CD4-positive, alpha-beta T cell treated with Interleukin-1 beta for 1 hour (primary cell): ENCODE data around the gene ITPR2.
"Not testable (repeated sequence)": the region's sequence is repeated elsewhere in the genome, so short reads cannot be mapped to it uniquely, and the experiment has no call there.

Experiments used
- DNase-seq, 2 donors: peaks; one replicate each; pipeline ENCODE4 v3.0.0-alpha.2; 2020 to 2022

The ITPR2 gene

DNA sequence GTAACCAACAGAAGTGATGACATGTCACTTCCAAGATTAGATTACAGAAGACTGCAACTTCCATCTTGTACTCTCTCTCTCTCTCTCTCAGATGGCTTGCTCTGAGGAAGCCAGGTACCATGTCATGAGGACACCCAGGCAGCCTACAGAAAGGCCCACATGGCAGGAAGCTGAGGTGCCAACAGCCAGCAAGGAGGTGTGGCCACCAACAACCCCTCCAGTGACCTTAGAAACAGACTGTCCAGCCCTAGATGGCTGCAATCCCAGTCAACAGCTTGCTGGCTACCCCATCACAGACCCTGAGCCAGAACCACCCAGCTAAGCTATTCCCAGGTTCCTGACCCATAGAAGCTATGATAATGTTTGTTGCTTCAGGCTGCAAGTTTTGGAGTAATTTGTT, 178.4 kb downstream of the ITPR2 start:
- no peak for DNase-seq

DNA sequence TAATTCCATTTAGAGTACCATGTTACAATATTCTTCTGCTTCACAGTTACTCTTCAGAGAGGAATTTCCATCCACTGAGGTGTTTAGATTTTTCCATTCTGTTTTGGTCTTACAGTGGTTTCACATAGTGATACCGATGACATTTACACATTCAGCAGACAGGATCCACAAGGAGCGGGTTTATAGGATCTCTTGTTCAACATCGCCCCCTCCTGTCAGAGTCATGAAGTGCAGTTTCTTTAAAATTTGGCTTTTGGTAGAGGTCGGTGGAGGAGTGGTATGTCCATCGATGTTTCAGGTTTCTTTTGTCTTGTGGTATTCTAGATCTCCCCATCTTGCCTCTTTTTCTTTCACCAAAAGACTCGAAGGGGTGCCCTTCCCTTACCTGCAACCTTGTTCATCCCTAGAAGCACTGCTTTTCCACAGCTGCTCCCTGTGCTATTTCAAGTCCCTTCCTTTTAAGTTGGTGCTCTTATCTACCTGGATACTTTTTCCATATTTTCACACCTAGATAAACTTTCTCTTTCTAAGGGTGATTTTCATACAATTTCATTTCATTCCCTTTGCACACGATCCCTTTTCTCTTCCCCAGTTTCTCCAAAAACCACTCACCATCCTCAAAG, 181.3 kb downstream of the ITPR2 start:
- peak in 1 of 2 donors; percentile 26 for DNase-seq

DNA sequence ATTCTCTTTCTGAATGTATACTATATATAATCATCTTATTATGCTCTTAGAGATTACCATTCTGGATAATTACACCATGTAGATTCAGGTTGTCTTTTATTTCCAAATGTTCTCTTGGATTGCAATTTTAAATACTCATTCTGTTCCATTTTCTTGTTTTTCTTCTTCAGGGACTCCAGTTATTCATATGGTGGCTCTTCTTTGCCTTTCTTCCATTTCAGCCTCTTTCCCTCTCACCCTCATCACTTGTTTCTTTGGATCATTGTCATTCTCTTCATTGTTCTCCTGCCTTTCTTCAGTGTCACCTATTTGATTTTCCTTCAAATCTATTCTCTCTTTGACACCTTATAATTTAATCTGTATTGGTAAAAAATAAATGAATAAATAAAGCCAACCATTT, 182.0 kb downstream of the ITPR2 start:
- no peak for DNase-seq

DNA sequence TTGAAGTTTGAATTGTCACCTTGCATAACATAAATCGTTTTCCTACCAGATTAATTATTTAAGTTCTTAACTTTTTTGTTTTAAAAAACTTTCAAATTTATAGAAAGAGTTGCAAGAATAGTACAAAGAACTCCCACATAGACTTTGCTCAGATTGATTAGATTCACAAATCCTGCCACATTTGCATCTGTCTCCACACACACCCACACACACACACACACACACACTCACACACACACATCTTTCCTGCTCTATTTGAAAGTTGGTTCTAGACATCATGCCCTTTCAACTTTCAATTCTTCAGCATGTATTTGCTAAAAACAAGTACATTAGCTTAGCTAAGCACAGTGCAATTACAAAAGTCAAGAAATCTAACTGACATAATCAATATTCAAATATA, 184.0 kb downstream of the ITPR2 start:
- DNase-seq = no peak

DNA sequence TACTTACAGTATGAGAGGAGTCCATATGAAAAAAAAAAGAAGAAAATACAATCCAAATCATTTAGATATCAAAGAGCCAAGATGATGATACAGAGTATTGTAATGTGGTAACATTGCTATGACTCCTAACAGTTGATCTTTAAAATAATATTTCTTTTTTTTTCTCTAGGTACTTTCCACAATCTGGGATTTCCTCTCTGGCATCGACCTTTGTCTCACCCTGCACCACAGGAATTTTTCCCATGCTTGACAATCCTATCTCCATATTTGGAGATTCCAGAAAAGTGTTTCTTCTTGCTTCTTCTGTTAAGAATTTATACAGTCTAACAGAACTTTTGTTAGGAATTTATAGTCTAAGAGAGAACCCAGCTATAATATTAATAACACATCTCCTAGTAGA, 184.4 kb downstream of the ITPR2 start:
- DNase-seq = no peak

DNA sequence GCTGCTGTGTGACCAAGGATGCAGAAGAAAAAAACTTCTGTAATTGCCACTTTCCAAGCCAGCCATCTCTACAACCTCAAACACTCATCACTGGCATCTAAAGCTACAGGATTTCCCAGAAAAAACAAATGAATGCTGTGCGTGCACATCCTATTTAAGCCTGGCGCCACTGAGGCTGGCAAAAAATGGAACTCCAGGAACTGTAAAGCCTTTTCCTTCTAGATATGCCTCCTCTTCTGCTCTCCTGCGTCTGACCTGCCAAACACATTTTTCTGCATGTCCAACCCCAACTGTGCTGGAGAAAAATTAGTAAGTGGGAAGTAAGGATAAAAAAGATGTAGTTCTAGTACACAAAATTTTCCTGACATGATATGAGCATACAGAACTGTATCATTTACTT, 184.9 kb downstream of the ITPR2 start:
- DNase-seq = no peak

DNA sequence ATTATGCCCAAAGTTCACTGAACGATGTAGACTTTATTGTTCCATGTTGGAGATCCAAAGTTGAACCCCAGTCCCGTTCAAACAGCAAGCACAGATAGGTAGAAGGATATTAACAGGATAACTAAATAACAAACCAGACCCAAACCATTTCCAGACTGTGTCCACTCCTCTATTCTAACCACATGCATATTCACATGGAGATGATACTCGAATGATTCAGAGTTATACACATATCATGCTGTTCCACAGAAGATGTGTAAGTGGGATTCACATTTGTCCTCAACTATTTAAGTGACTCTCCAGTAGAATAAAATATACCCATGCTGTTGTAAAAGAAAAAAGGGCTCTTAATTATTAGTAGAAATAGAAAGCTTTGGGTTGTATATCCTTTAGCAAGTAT, 185.9 kb downstream of the ITPR2 start:
- no peak for DNase-seq

DNA sequence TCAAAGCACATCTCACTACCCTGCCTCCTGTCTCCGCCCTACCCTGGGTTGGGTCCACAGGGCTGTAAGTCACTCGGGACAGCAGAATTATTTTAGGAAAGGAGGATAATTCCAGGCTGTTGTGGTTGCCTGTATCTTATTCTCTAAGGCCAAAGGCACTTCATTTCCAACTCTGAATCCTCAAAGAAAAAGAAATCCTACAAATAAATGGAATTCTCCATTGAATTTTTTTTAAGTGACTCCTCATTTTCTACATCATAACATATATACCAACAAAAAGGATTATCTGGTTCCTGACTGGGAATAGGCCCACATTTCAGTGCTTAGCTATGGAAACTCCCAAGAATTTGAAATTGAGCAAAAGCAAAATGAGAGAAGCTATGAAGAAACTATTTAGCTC, 186.4 kb downstream of the ITPR2 start:
- no peak for DNase-seq

DNA sequence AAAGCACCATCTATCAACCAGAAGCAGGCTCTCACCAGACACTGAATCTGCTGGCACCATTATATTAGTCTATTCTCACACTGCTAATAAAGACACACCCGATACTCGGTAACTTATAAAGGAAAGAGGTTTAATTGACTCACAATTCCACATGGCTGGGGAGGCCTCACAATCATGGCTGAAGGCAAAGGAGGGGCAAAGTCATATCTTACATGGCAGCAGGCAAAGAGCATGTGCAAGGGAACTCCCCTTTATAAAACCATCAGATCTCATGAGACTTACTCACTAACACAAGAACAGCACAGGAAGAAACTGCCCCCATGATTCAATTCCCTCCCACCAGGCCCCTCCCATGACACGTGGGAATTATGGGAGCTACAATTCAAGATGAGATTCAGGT, 188.6 kb downstream of the ITPR2 start:
- not testable (repeated sequence) for DNase-seq

DNA sequence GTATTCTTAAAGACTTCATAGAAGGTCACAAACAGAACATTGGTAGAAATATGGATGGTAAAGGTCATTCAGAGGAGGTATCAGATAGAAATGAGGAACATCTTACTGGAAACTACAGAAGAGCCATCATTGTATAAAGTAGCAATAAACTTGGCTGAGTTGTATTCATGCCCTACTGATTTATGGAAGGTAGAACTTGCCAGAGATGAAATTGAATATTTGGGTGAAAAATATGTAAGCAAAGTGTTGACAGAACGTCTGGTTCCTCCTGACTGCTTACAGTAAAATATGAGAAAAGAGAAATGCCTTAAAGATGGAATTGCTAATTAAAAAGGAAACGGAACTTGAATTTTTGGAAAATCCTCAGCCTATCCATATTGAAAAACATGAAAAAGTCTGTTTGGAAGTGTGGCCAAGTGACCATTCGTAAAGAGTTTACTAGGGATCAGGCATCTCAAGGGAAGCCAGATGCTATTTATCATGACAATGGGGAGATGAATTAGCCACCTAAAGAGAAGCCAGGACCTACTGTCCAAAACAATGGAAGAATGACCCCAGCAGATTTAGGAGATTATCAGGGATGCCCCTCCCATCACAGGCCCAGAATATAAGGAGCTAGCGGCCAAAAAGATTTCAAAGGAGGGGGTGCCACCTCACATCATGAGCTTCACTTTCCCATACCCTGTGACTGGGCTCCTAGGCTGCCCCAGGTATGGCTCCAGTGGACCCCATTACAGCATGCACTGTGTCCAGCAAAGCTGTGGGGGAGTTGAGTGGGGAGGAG, 189.3 kb downstream of the ITPR2 start:
- DNase-seq = no peak

DNA sequence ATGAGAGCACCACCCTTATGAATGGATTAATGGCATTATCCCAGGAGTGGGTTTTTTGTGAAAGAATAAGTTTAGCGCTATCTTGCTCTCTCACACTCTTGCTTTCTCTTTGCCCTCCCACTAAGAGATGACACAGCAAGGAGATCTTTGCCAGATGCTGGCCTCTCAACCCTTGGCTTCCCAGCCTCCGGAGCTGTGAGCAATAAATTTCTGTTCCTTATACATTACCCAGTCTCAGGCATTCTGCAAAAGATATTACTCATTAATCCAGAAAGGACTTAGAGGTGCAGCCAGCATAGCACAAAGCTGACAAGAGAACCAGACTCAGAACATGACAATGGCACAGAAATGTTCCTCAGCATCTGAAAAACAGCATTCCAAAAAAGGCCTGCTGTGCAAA, 190.6 kb downstream of the ITPR2 start:
- no peak for DNase-seq

DNA sequence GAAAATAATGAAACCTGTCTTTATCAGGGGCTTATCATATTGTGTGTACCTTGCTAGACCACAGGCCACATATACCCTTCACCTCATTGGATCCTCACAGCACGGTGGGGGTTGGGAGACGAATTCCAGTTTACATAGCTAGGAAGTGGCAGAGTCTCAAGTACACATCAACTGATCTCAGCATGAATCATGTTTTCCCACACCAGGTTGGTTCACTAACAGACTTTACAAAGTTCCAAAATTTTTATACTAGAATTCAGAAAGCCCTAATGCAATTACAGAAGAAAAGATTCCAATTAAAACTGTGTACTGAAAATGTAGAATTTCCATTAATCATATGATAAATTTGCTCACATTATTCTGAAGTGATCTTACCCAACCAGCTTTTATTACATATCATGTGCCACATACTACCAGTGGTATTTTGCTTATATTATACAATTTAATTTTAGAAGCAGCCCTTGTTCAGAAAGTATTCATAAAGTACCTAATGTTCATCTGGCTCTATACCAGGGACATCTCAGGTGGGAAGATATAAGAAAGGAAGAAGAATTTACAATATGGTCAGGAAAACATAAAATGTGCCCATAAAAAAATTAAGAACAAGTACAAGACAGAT, 196.2 kb downstream of the ITPR2 start:
- no peak for DNase-seq

DNA sequence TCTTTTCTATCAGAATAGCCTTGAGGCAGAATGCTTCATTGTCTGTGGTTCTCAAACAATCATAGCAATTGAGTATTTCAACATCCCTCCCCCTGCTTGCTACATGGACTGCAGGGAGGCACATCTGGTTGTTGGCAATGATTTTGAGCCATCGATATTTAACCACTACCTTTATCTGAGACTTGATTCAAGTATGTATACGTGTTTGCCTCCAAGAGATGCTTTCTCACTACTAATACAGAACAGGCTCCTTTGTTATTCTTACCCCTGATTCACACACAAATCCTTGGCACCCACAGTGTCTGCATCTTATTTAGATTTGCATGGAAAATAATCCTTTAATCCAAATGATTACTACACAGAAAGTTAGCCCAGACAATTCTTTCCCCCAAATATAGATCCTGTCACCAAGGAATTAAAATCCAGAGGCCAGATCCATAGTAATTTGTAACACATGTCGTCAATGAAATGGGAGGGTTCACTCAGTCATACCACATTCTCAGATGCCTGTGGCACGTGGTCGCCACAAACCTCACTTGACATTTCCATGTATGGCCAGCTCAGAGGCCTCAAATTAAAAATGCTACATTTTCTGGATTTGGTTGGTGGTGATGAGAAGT, 199.3 kb downstream of the ITPR2 start:
- no peak for DNase-seq

DNA sequence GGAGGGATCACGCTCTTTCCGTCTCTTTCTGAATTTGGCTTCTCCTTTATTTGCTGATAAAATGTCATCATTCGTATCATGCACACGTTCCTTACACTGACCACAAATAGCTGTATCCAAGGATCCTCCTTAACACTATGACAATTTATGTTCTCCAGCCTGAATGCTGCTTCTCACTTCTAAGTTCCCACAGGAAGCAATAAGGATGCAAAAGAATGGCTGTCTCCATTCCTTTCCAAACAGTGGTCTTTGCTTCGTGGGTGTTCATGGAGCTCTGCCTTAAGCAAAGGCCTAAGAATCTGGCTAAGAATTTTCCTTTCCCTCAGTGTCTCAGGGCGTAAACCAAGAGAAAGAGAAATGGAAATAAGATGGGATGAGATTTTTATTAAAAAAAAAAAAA, 200.2 kb downstream of the ITPR2 start:
- DNase-seq = no peak

DNA sequence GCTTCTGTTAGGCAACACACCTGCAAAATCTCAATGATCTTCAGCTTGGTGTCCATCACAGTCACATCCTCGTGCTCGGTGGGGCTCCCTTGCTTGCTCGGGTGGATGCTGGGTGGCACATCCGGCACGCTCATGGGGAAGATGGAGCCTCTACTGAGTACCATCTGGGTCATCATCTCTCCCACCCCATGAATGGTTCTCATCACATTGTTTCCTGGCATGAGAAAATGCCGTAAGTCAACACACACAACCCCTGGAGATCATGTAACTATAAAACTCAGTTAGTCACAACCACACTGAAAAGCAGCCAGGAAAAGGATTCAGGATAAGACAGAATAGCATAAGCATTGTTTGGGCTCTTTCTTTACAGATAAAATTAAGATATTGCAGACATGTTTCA, 201.1 kb downstream of the ITPR2 start:
- no peak for DNase-seq

DNA sequence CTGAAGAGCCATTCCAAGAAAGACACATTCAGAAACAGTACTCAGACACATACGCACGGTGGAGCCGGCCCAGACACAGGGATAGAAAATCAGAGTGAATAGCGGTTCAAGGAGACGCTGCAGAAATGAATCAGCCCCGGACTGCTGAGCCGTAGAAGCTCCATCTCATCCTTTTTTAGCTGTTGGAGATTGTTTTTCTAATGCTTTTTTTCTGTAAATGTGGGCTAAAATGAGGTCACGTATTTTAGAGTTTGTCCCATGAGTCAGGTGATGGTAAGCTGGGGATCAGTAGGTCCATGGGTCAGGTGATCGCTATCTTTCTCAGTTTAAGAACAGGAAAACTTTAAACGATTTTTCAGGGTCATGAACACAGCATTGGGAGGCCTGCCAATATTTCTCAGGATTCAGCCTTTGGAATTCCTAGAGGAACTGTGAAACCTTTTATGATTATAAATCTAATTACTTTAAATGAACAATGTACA, 202.4 kb downstream of the ITPR2 start:
- no peak for DNase-seq

DNA sequence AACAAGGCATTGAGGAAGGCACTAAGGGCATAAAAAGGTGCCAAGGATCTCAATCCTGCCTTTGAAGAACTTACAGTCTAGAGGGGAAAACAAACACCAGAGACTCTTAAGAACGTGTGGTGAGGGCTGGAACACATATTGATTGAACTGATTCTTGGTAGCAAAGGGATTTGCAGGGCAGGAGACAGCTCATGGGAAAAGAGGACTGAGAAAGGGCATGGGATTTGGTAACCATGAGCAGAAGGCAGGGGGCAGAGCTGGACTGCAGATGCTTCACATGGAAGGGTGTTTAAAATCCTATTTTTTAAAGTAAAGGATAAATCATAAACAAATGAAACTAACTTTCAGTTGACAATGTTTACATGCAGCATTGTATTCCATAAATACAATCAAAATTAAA, 203.1 kb downstream of the ITPR2 start:
- DNase-seq = no peak

DNA sequence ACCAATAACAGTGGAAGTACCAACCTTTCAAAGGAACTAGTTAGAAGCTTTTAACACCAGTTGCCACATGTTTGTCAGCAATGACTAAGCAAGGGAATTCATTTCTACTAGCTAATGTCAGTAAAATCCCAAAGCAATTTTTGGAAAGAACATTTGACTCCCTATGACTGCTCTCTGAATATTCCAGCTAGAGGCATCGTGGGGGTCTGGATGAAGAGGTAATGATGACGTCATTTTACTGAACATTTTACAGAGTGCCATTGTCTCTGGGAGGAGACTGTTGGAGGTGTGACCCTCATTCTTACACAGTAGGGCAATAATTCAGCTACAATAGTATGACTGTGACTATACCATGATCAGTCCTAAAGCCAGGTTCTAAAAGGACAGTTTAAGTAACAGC, 204.8 kb downstream of the ITPR2 start:
- DNase-seq = no peak

DNA sequence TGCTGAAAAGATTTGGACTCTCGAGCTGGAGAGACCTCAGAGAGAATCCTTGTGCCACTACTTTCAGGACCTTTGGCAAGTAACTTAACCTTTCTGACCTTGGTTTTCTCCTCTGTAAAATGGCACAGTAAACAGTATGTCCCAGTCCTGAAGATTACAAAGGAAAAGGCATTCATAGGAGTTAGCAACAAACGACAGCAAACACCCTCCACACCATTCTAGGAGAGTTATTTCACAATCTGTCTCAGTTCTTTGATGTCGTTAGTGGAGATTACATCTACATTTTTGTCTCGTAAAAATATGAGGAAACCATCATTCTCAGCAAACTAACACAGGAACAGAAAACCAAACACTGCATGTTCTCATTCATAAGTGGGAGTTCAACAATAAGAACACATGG, 205.7 kb downstream of the ITPR2 start:
- no peak for DNase-seq

DNA sequence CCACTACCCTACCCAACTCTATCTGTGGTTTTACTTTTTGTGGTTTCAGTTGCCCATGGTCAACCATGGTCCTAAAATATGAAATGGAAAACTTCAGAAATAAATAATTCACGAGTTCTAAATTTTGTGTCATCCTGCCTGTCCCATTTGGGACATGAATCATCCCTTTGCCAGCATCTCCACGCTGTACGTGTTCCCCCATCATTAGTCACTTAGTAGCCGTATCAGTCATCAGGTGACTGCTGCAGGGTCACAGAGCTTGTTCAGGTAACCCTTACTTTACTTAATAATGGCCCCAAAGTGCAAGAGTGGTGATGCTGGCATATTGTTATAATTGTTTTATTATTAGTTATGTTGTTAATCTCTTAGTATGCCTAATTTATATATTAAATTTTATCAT, 209.9 kb downstream of the ITPR2 start:
- no peak for DNase-seq

DNA sequence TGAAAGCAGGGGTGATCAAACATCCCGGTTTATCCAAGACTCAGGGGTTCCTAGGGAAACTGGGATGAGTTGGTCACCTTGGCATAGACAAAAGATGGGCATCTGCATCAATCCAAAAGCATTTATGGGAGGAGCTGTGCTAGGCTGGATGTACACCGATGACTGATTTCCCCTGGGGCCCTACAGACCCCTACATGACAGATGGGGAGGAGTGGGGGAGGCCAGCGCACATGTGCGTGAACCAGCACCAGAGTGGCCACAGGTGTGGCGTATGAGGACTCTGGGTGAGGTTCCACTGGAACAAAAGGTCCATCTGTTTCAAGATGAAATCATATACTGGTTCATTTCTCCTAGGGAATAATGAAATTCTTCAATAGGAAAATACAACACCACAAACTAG, 210.4 kb downstream of the ITPR2 start:
- no peak for DNase-seq

DNA sequence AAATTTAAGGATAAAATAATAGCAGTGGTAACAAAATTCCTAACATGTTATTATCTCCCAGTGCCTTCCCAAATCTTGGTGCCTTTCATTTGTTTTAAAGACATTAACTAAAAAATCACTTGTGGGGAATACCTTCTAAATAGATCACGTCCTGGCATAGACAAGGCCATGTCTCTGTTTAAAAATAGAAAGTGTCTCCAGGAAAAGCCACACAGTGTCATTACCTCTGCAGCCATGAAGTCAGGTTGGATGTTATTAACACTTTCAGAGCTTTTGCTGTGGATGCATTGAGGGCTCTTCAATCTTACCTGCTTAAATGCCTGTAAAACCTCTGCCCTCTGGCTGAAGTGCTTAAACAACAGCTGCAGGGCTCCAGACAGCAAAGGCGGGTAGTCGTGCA, 211.1 kb downstream of the ITPR2 start:
- no peak for DNase-seq

DNA sequence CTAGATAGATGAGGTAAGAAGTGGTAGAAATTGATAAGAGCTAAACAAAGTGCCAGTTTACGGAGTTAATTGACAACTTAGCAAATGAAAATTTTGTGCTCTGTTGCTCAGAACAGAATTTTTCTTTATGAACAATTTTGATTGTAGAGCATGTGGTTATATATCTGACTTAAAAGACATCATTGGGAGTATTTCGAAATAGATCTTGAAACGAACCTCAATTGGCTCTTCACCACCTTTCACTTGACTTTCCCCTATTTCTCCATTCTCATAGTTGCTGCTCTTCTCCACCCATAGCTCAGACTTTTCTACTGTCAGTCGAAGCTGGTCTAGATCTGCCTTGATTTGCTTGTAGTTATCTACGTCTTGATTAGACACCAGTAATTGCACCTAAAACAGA, 212.1 kb downstream of the ITPR2 start:
- no peak for DNase-seq

DNA sequence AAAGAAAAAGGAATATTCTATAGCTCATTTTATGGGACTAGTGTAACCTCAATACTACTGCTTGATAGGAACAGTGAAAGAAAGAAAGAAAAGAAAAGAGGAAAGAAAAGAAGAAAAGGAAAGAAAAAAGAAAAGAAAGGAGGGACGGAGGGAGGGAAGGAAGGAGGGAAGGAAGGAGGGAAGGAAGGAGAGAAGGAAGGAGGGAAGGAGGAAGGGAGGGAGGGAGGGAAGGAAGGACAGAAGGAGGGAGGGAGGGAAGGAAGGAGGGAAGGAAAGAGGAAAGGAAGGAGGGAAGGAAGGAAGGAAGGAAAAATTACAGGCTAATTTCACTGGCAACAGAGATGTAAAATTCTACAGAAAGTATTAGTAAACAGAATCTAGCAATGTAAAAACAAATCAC, 215.5 kb downstream of the ITPR2 start:
- no peak for DNase-seq
